HG03342 (cell line): ENCODE results near the gene TMEM43.

ENCODE experiments used
- ATAC-seq: cut with Tn5 transposase; IDR thresholded peaks from one replicate; pipeline ENCODE4 v1.9.1; 2021; ENCODE audit warnings: mild to moderate bottlenecking, moderate library complexity; ENCODE audit not compliant: unreplicated experiment

Gene TMEM43

DNA sequence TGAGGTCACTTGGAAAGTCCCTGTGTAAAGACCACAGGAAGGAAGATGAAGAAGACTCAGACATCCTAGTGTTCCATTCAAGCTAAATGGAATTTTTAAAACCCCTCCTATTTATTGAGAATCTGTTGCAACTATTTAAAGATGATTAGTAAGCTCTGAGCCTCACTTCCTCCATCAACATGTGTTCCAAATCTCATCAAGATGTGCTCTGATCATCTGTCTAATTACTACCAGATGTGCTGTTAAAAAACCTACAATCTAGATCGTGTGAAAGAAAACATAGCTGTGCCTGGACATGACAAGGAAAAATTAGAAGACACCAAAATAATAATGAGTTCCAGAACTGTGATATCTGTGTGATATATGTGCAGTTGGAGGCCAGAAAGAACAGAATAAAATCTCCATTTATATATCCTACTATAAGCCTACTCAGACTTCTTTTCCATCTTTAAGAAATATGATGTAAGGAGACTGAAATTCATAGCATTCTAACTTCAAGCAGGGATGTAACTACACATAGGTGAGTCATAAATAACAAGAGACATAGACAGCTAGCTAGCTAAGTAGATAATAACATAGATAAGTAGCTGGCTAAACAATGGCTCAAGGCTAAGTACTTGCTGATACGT is 45.8 kb downstream of the TMEM43 start:
- ATAC-seq, result no peak

DNA sequence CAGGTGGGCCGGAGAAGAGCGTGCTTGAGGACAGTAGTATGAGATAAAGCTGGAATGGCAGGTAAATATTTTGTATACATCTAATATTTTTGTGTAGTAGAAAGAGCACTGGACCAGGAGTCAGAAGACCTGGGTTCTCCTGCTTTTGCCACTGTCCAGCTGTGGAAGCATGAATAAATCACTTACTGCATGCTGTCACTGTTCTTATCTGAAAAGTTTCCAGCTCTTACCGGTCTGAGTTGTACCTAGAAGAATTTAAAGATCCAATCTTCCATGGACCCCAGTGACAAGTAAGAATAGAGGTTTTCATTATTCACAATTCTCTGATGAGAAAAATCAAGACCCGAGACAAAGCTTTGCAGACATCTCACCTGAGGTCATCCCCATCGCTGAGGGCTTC is 47.6 kb downstream of the TMEM43 start:
- ATAC-seq, result no peak

DNA sequence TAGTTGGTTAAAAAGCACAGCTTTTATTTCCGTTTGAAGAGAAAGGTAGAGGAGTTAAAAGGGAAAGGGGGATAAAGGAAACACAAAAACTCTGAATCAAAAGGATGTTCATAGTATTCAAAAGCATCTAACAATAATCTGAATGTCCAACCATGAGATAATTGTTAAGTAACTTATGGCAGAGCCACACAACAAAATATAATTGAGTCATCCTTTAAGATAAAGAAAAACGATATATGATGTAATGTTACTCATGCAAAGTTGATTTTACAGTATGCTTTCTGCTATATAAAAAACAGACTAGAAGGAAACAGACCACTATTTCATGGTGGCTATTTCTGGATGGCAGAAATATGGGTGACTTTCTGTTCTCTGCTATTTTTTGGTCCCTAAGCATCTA is 49.6 kb downstream of the TMEM43 start:
- no peak for ATAC-seq

DNA sequence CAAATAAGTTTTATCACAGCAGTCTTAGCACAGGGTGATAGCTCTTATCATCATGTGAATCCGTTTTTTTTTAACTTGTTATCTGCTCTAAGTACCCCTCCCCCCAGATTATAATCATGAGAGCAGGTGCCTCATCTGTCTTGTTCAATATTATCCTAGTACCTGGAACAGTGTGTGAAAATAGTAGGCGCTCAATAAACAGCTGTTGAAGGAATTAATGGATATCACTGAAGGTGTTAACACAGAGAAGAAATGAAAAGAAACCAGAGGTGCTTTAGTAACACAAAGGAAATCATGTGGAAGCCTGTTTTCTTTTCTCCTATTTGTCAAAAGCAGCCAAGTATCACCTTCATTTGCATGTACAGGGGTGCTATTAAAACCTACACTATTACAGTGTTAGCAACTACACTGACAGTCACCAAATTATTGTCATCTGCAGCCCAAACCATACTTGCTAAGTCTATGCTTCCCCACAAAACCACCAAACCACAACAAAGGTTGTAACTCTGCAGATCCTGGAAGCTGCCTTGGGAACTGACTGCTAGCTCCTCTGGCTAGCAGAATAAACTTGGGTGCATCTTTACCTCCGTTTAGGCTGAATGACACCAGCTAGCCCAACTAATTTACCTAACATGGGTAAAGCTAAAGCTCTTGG is 50.7 kb downstream of the TMEM43 start:
- ATAC-seq, result peak; percentile 21

DNA sequence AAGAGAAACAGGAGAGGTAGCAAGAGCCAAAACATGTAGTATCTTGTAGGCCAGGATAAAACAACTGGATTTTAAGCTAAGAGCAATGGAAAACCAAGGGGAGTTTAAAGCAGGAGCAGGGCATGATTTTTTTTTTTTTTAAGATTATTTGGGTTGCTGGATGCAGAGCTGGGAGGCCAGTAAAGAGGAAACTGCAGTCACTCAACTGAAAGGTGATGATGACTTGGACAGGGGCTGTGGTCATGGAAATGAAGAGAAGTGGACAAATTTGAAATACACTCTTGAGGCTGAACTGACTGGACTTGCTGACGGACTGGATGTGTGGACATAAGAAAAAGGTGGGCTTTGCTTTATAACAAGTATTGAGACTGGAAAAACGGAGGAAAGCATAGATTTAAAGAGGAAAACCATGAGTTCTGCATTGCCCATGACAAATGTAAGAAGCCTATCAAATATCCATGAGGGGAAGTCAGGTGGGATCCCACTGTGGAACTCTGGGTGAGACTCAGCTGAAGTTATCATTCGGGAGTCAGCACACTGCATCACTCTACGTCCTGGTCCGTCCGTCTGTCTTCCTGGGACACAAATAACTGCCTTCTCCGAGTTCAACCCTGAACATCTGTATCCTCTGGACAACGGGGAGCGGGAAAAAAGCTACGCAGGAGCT is 52.9 kb downstream of the TMEM43 start:
- peak; percentile 3 for ATAC-seq

DNA sequence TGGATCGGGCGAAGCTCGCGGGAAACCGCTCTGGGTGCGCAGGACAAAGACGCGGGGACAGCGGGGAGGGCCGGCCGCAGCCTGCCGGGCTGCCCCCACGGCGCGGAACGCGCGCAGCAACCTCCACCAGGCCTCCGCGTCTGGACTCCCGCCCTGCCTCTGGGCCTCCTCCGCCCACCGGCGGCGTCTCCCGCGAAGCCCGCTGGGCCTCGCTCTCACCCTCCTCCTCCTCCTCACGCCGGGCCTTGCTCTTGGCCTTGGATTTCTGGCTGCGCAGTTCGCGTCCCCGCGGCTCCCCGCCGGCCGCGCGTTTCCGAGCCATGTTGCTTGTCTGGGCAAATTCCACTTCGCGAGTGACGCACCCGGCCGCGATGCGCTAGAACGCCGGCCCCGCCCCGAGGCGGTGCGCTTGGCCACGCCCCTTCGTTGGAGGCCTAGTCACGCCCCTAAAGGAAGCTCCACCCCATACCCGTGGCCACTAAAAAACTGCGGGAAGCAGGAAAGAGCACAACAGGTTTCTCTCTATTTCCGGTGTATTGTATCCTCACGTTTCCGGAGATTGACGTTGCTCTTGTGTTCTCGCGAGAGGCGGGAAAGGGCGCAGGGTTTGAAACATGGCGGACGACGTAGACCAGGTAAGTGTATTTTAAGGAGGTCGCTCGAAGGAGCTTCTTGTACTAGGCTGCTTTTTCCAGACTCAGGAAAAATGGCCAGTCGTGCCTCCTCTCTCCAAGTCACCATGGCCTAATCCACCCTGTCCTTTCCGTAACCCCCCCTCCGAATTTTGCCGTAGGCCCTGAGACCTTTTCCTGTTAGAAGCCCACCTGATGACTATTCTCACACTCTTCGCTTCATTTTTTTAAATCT is 53.6 kb downstream of the TMEM43 start, which contains the start of the genes LSM3 and XPC:
TSS of gene LSM3 (plus strand) at position 571 of the 867 bp plus-strand sequence. CDS start at position 615, 44 bp downstream.
TSS of gene XPC (minus strand) at position 355 of the 867 bp plus-strand sequence. CDS start at position 322, 33 bp downstream.
- peak; percentile 90 for ATAC-seq

DNA sequence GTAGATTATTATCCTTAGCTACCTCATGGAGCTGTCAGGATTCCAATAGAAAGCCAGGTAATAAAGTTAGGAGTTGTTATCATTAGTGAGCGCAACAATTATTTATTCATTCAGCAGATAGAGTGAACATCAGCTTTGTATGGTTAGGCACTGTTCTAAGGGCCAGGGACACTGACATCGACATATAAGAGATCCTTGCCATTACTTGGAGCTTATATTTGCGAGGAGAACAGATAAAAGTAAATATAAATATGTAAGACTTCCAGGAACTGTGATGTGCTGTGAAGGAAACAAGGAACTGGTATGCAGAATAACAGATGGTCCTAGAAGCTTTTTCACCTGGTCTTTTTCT is 54.2 kb downstream of the TMEM43 start:
- no peak for ATAC-seq

DNA sequence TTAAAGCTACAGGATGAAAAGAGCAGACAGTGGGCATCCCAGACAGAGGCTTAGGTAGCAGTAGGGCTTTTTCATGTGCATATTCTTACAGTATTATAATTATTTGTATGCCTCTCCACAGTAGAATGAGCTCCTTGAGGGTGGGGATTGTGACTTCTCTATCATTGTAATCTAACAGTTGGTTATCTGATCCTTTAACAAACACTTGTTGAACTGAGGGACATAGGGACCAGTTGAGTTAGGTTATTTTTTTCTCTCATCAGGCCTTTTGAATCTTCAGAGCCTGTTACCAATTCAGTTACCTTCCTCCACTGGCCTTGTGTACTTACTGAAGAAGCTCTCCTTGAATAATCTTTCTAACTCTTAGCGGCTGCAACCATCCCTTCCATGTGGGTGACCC is 54.9 kb downstream of the TMEM43 start:
- ATAC-seq, result no peak

DNA sequence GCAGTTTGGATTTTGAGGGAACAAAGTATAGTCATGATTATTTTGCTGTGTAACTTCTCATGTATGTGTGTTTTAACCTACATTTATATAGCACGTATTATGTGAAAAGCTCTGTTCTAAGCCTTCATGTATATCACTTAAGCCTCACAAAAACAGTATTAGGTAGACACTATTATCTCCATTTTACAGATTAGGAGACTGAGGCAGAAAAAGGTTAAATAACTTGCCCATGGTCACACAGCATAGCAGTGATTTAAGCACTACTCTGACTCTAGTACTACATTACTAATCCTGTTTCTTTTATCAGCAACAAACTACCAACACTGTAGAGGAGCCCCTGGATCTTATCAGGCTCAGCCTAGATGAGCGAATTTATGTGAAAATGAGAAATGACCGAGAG is 56.4 kb downstream of the TMEM43 start:
- no peak for ATAC-seq

DNA sequence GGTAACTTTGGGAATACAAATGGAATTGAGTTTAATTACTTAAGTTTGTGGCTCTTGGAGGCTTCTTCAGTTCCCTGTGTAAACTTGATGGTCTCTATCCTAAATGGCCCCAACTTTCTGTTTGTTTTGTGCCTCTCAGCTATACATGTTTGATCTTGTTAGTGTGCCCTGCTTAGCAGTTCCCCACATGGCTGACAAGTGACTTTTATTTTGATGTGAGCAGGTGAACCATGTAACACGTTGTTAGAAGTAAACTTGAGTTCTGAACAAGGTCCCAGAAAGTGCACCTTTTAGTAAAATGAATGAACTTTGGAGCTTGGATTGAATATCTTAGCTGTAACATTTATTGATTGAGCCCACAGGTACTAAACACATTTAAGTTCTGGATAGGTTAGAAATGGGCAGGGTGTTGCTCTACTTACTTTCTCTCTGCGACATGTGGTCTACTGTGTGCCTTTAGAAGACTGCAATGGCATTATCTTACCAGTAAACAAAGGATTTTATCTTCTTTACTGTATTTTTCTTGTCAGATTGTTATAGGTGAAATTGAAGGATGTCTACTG is 58.2 kb downstream of the TMEM43 start:
- ATAC-seq, result no peak

DNA sequence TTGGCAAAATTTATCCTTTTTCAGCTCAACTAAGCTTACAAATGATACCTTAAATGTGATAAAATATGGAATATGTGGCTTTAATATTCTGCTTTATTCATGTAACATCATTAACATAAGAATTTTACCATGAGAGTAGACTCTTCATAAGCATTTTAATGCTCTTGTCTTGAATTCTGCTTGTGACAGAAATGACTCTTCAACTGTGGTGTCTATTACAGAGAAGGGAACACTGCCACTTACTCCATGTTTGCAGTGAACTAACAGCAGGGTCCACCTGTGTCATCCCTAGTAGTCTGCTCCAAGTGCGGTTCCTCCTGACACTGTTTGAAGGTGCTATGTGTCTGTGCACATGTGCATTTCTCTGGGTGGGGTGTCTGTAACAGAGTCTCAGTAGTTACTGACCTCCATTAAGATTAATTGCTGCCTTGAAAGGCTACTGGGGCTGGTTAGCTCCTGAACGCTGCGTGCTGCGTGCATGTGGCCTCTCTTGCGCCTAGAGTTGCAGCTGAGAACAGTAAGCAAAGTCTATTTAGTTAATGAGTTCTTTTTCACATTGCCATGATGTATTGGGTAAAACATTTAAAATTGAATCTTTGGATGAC is 62.1 kb downstream of the TMEM43 start:
- no peak for ATAC-seq

DNA sequence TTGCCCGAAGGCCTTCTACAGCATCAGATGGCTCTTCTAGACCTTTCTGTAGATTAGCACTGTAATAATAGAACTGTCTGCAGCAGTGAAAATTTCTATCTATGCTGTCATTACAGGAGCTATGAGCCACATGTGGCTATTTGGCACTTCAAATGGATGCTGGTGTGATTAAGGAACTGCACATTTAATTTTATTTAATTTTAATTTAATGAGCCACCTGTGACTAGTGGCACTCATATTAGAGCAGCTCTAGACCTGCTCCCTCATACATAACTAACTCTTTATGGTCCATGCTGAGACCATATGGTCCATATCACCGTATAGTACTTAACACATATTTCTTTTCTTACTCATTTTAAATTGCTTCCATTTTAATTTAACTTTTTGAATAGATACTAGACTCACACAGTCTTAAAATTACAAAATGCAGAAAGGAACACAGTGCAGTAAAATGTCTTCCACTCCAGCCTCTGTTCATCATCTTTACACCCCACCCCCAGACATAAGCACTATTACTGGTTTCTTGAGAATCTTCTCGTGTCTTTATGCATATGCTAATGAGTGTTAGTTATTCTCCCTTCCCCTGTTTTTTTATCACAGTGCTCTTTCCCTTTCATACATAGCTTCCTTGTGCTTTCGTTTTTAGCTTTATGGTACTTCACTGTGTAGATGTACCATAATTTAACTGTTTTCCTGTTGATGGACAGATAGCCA is 63.3 kb downstream of the TMEM43 start:
- ATAC-seq, result no peak
